Measurements from ENCODE around the gene GJD4. TPM values are rescaled to one million over a fixed set of nuclear protein-coding genes. Genes with fewer than 3 reads are reported as not detected.

The GJD4 gene
- not detected for total RNA-seq

GRCh38 chr10:35605191-35605590 is at the start of gene GJD4:
TSS of gene GJD4 (plus strand) at chr10:35605341. CDS start at chr10:35605568, 227 bp downstream.
- Histone ChIP-seq H3K27me3 (replicated peaks; ENCODE audit: insufficient read depth) (no peaks in the 10 kb centered on the region), H3K9me3 (no peaks in the 10 kb centered on the region), H3K4me1 (ENCODE audit: control insufficient read depth in 1 of 2, low read depth in 2 of 2) (peaks cover 4 to 10% of the 10 kb centered on the region in 2 donors), H3K36me3 (no peaks in the 10 kb centered on the region), H3K4me3 (no peak within 1 kb of the TSS), H3K27ac (no peak within 1 kb of the TSS)
- TF ChIP-seq CTCF (IDR thresholded peaks at IDR 0.05): no peak
- ATAC-seq (ENCODE audit: insufficient number of reproducible peaks, low FRiP score, low read depth) (no peak), DNase-seq (ENCODE audit: low spot score) (no peak)

- no peak overlapping the region for H3K4me3 ChIP-seq
- no peaks in the 10 kb centered on the region for H3K4me1 ChIP-seq (ENCODE audit: control insufficient read depth in 1 of 2, low read depth in 2 of 2)
- H3K27ac ChIP-seq: no peak overlapping the region
- ATAC-seq (ENCODE audit: insufficient number of reproducible peaks, low FRiP score, low read depth) (no peak), DNase-seq (ENCODE audit: low spot score) (no peak)
- no peaks in the 10 kb centered on the region for H3K9me3 ChIP-seq
- no peaks in the 10 kb centered on the region for H3K27me3 ChIP-seq (replicated peaks; ENCODE audit: insufficient read depth)
- H3K36me3 ChIP-seq: peaks cover 9% of the 10 kb centered on the region
- no peak for TF ChIP-seq CTCF (IDR thresholded peaks at IDR 0.05)
Measured at GRCh38 chr10:35555962-35556930, 48.9 kb upstream of the GJD4 start.

GRCh38 chr10:35558276-35558675 is 46.9 kb upstream of the GJD4 start:
- Histone ChIP-seq H3K27ac (no peak overlapping the region), H3K36me3 (peaks cover 3% of the 10 kb centered on the region), H3K9me3 (no peaks in the 10 kb centered on the region), H3K4me1 (ENCODE audit: control insufficient read depth in 1 of 2, low read depth in 2 of 2) (peaks cover 4 to 8% of the 10 kb centered on the region in 2 donors), H3K27me3 (replicated peaks; ENCODE audit: insufficient read depth) (no peaks in the 10 kb centered on the region), H3K4me3 (no peak overlapping the region)
- TF ChIP-seq CTCF (IDR thresholded peaks at IDR 0.05): no peak
- DNase-seq (ENCODE audit: low spot score) (no peak), ATAC-seq (ENCODE audit: insufficient number of reproducible peaks, low FRiP score, low read depth) (no peak)

GRCh38 chr10:35559416-35559815 is 45.7 kb upstream of the GJD4 start:
- TF ChIP-seq CTCF (IDR thresholded peaks at IDR 0.05): no peak
- no peak for ATAC-seq (ENCODE audit: insufficient number of reproducible peaks, low FRiP score, low read depth)
- DNase-seq (ENCODE audit: low spot score): no peak
- Histone ChIP-seq H3K27me3 (replicated peaks; ENCODE audit: insufficient read depth) (no peaks in the 10 kb centered on the region), H3K36me3 (no peaks in the 10 kb centered on the region), H3K4me1 (ENCODE audit: control insufficient read depth in 1 of 2, low read depth in 2 of 2) (peaks cover 9 to 16% of the 10 kb centered on the region in 2 donors), H3K9me3 (no peaks in the 10 kb centered on the region), H3K27ac (no peak overlapping the region), H3K4me3 (no peak overlapping the region)

- Histone ChIP-seq H3K4me3 (no peak overlapping the region), H3K4me1 (ENCODE audit: control insufficient read depth in 1 of 2, low read depth in 2 of 2) (peaks cover 21 to 39% of the 10 kb centered on the region in 2 donors), H3K27me3 (replicated peaks; ENCODE audit: insufficient read depth) (no peaks in the 10 kb centered on the region), H3K27ac (no peak overlapping the region), H3K36me3 (no peaks in the 10 kb centered on the region), H3K9me3 (no peaks in the 10 kb centered on the region)
- TF ChIP-seq CTCF (IDR thresholded peaks at IDR 0.05): no peak
- no peak for DNase-seq (ENCODE audit: low spot score)
- no peak for ATAC-seq (ENCODE audit: insufficient number of reproducible peaks, low FRiP score, low read depth)
Measured at GRCh38 chr10:35561715-35562114, 43.4 kb upstream of the GJD4 start.

Measured in thoracic aorta (tissue), 2 donors.